Stimulated activated CD4-positive, alpha-beta T cell treated with anti-CD3 and anti-CD28 coated beads, Interleukin-15, amount 100 ng/mL, for 48 hours (primary cell): Measurements from ENCODE around the gene KRT16.
A peak's percentile ranks its signal among the peaks of the same experiment; 100 is the strongest.
"Not testable (repeated sequence)": the region's sequence is repeated elsewhere in the genome, so short reads cannot be mapped to it uniquely, and the experiment has no call there.

Experiments
- DNase-seq, 2 donors: peaks; one replicate each; pipeline ENCODE4 v3.0.0-alpha.2; 2020; ENCODE audit warnings: low read depth in 2 of 2

Gene KRT16

GRCh38 chr17:41647940-41648410 is 35.4 kb upstream of the KRT16 start:
- DNase-seq = peak; percentile 77 to 86

- no peak for DNase-seq
These were observed 34.7 kb upstream of the KRT16 start for GRCh38 chr17:41647038-41647813.

- no peak for DNase-seq
These were observed 29.9 kb upstream of the KRT16 start for GRCh38 chr17:41642252-41643156.

GRCh38 chr17:41640596-41640995 is 28.0 kb upstream of the KRT16 start:
- not testable (repeated sequence) for DNase-seq

- DNase-seq = no peak
These were observed 27.2 kb upstream of the KRT16 start for GRCh38 chr17:41639492-41640473.

- DNase-seq = no peak
These were observed 26.4 kb upstream of the KRT16 start for GRCh38 chr17:41638941-41639340.

- no peak for DNase-seq
These were observed 25.6 kb upstream of the KRT16 start for GRCh38 chr17:41638194-41638593.

GRCh38 chr17:41636652-41637051 is 24.1 kb upstream of the KRT16 start:
- DNase-seq = no peak

GRCh38 chr17:41635121-41636097 is 22.8 kb upstream of the KRT16 start:
- DNase-seq = no peak

GRCh38 chr17:41634639-41635038 is 22.1 kb upstream of the KRT16 start:
- no peak for DNase-seq

GRCh38 chr17:41633556-41634199 is 21.1 kb upstream of the KRT16 start:
- no peak for DNase-seq

GRCh38 chr17:41632482-41633105 is 20.0 kb upstream of the KRT16 start:
- no peak for DNase-seq

- no peak for DNase-seq
These were observed 19.3 kb upstream of the KRT16 start for GRCh38 chr17:41631898-41632285.

GRCh38 chr17:41631025-41631897 is 18.7 kb upstream of the KRT16 start:
- DNase-seq = no peak

- DNase-seq = no peak
These were observed 17.5 kb upstream of the KRT16 start for GRCh38 chr17:41629826-41630670.

- DNase-seq = no peak
These were observed 16.7 kb upstream of the KRT16 start for GRCh38 chr17:41629316-41629715.

GRCh38 chr17:41628621-41629255 is 16.2 kb upstream of the KRT16 start:
- not testable (repeated sequence) for DNase-seq
